Panc1 (cell line): ENCODE data around the gene C19orf12. TPM values are rescaled to one million over a fixed set of nuclear protein-coding genes. Genes with fewer than 3 reads are reported as not detected.

Experiments
- ATAC-seq: fragments of 200-7000 bp; cut with Tn5 transposase; 2 replicates; pipeline ENCODE4 v1.9.1; 2020; ENCODE audit warnings: mild to moderate bottlenecking, moderate library complexity
- BruUV-seq: library from RNA; stranded (reverse); fragments of 400-500 nt; replicated peaks from 2 replicates; lab custom pipeline; 2021; lab: Mats Ljungman, UMichigan
- CTCF ChIA-PET: fragments of 300-600 bp; sonication (Branson Sonifier 250); formaldehyde crosslinking; loops from one replicate; lab custom pipeline; 2022; ENCODE audit warnings: antibody characterized with exemption; lab: Charles Lee
- POLR2A ChIA-PET: fragments of 300-600 bp; sonication (Branson Sonifier 250); formaldehyde crosslinking; loops from one replicate; lab custom pipeline; 2022; ENCODE audit warnings: antibody characterized with exemption; lab: Charles Lee
- DNase-seq: peaks from one replicate; pipeline ENCODE4 v3.0.0-alpha.2; 2010; ENCODE audit warnings: low read depth, low spot score
- H3K27ac ChIP-seq: 2 replicates; pipeline ENCODE4 v1.5.1; 2011; ENCODE audit warnings: mild to moderate bottlenecking, low read length, inconsistent platforms
- H3K27me3 ChIP-seq: fragments of 200-500 bp; sonication (Bioruptor generic); 2 replicates; pipeline ENCODE4 v1.6.0; 2014; ENCODE audit warnings: low read length, inconsistent platforms; ENCODE audit not compliant: control insufficient read depth, insufficient read depth
- H3K36me3 ChIP-seq: fragments of 200-500 bp; sonication (Bioruptor generic); 2 replicates; pipeline ENCODE4 v1.5.1; 2014; ENCODE audit warnings: inconsistent platforms, mild to moderate bottlenecking, low read length, moderate library complexity; ENCODE audit not compliant: control insufficient read depth, insufficient read depth
- H3K4me1 ChIP-seq: 2 replicates; pipeline ENCODE4 v1.5.1; 2011; ENCODE audit warnings: inconsistent platforms, mild to moderate bottlenecking, low read length, moderate library complexity; ENCODE audit not compliant: control insufficient read depth, insufficient read depth
- H3K4me3 ChIP-seq, 2 experiments: 2 replicates each; pipeline ENCODE4 v1.5.1; 2011 to 2012; ENCODE audit warnings: low read depth in 2 of 2, low read length in 2 of 2, mild to moderate bottlenecking in 2 of 2, inconsistent platforms in 1 of 2, moderate library complexity in 1 of 2
- H3K9me3 ChIP-seq: fragments of 200-500 bp; sonication (Bioruptor generic); 2 replicates; pipeline ENCODE4 v1.5.1; 2014; ENCODE audit warnings: low read depth, mild to moderate bottlenecking, inconsistent platforms, low read length, moderate library complexity; ENCODE audit not compliant: control insufficient read depth, insufficient read depth
- POLR2AphosphoS5 ChIP-seq: IDR thresholded peaks from 2 replicates; pipeline ENCODE4 v1.6.1; 2012; ENCODE audit warnings: mild to moderate bottlenecking, low read depth, low read length, moderate library complexity
- SIN3A ChIP-seq: IDR thresholded peaks from 2 replicates; pipeline ENCODE4 v1.6.1; 2012; ENCODE audit warnings: low read depth, mild to moderate bottlenecking, low read length, moderate library complexity, borderline replicate concordance; ENCODE audit not compliant: insufficient read depth
- TCF7L2 ChIP-seq: IDR thresholded peaks from 2 replicates; pipeline ENCODE4 v1.6.1; 2011; ENCODE audit warnings: mild to moderate bottlenecking, low read depth, low read length, inconsistent platforms
- in situ Hi-C: cut with HindIII; loops from 2 replicates; pipeline ENCODE4 v1.10.0; 2016; ENCODE audit warnings: low sequenced_read_pairs, low pct_unique_long_range_greater_than_20kb
- intact Hi-C: fragments of 100-400 bp; cut with micrococcal nuclease; formaldehyde crosslinking; loops from one replicate; pipeline ENCODE4 v1.10.0; 2022; ENCODE audit not compliant: unreplicated experiment
- total RNA-seq: library from RNA; stranded (reverse); gene quantifications from one replicate; pipeline ENCODE4 v1.2.1, GENCODE V29; 2021; ENCODE audit not compliant: unreplicated experiment
- TF ChIP-seq, protein P1 (sequence below): fragments of 450-650 bp; IDR thresholded peaks from 2 replicates; pipeline ENCODE4 v1.5.1; 2017; ENCODE audit warnings: mild to moderate bottlenecking
- TF ChIP-seq, protein P2 (sequence below), 2 experiments: IDR thresholded peaks; 2 replicates each; pipeline ENCODE4 v1.6.1; 2011 to 2012; ENCODE audit warnings: low read depth in 2 of 2, control low read depth in 1 of 2, low read length in 1 of 2, mild to moderate bottlenecking in 1 of 2, moderate library complexity in 1 of 2; ENCODE audit not compliant: insufficient read depth in 1 of 2

The C19orf12 gene
- total RNA-seq, 1 experiment from 2014 or later: 43.4 TPM

DNA sequence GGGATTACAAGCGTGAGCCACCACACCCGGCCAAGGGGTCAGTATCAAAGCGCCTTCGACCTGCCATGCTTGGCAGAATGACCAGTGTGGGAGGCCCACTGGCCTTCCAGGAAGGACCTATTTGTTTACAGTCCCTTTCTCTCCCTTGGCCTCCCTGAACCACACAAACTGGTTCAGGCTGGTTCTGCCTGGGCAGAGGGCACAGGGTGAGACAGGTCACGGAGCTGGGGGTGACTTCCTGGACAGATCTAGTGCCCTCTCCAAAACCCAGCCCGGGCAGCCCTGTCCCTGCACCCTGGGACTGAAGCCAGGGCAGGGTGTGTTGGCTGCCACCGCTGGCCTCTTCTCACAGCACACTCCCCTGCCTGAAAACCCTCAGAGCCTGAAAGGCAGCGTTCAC is 38.5 kb downstream of the C19orf12 start:
- in situ Hi-C loops (no loop called here), intact Hi-C loops (no loop called here)
- DNase-seq: no peak
- Histone ChIP-seq H3K27ac (no peak overlapping the region), H3K4me1 (peaks cover 8% of the 10 kb centered on the region), H3K36me3 (no peaks in the 10 kb centered on the region), H3K4me3 (no peak overlapping the region), H3K27me3 (no peaks in the 10 kb centered on the region), H3K9me3 (no peaks in the 10 kb centered on the region)
- ChIA-PET POLR2A (interaction anchor here (0.9 kb wide), 1 partner anchor 70 kb away, joined by 3 read pairs; no protein-coding TSS in a partner anchor), CTCF (no interaction called here)
- no TSS peak for BruUV-seq
- TF ChIP-seq, protein P1, sequence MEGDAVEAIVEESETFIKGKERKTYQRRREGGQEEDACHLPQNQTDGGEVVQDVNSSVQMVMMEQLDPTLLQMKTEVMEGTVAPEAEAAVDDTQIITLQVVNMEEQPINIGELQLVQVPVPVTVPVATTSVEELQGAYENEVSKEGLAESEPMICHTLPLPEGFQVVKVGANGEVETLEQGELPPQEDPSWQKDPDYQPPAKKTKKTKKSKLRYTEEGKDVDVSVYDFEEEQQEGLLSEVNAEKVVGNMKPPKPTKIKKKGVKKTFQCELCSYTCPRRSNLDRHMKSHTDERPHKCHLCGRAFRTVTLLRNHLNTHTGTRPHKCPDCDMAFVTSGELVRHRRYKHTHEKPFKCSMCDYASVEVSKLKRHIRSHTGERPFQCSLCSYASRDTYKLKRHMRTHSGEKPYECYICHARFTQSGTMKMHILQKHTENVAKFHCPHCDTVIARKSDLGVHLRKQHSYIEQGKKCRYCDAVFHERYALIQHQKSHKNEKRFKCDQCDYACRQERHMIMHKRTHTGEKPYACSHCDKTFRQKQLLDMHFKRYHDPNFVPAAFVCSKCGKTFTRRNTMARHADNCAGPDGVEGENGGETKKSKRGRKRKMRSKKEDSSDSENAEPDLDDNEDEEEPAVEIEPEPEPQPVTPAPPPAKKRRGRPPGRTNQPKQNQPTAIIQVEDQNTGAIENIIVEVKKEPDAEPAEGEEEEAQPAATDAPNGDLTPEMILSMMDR: no peak
- TF ChIP-seq SIN3A: no peak
- no peak for TF ChIP-seq TCF7L2
- TF ChIP-seq POLR2AphosphoS5: no peak
- TF ChIP-seq, protein P2, sequence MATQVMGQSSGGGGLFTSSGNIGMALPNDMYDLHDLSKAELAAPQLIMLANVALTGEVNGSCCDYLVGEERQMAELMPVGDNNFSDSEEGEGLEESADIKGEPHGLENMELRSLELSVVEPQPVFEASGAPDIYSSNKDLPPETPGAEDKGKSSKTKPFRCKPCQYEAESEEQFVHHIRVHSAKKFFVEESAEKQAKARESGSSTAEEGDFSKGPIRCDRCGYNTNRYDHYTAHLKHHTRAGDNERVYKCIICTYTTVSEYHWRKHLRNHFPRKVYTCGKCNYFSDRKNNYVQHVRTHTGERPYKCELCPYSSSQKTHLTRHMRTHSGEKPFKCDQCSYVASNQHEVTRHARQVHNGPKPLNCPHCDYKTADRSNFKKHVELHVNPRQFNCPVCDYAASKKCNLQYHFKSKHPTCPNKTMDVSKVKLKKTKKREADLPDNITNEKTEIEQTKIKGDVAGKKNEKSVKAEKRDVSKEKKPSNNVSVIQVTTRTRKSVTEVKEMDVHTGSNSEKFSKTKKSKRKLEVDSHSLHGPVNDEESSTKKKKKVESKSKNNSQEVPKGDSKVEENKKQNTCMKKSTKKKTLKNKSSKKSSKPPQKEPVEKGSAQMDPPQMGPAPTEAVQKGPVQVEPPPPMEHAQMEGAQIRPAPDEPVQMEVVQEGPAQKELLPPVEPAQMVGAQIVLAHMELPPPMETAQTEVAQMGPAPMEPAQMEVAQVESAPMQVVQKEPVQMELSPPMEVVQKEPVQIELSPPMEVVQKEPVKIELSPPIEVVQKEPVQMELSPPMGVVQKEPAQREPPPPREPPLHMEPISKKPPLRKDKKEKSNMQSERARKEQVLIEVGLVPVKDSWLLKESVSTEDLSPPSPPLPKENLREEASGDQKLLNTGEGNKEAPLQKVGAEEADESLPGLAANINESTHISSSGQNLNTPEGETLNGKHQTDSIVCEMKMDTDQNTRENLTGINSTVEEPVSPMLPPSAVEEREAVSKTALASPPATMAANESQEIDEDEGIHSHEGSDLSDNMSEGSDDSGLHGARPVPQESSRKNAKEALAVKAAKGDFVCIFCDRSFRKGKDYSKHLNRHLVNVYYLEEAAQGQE (IDR thresholded peaks at IDR 0.05; ENCODE audit: insufficient read depth in 1 of 2, low read depth in 2 of 2, low read length in 1 of 2): no peak
- no peak; the same call in 1 of the 2 replicates for ATAC-seq

- H3K9me3 ChIP-seq: no peaks in the 10 kb centered on the region
- intact Hi-C loops: no loop called here
- no TSS peak for BruUV-seq
- H3K4me1 ChIP-seq: peaks cover 12% of the 10 kb centered on the region
- H3K4me3 ChIP-seq: no peak overlapping the region
- TF ChIP-seq POLR2AphosphoS5: no peak
- no peak for TF ChIP-seq TCF7L2
- TF ChIP-seq, protein P1: no peak
- TF ChIP-seq SIN3A: no peak
- TF ChIP-seq, protein P2 (IDR thresholded peaks at IDR 0.05; ENCODE audit: insufficient read depth in 1 of 2, low read depth in 2 of 2, low read length in 1 of 2): no peak
- no peak for DNase-seq
- CTCF ChIA-PET: no interaction called here
- no peaks in the 10 kb centered on the region for H3K36me3 ChIP-seq
- in situ Hi-C loops: no loop called here
- no peak for ATAC-seq
- POLR2A ChIA-PET: no interaction called here
- no peak overlapping the region for H3K27ac ChIP-seq
- H3K27me3 ChIP-seq: no peaks in the 10 kb centered on the region
Observed at GRCh38 chr19:29675650-29676186, 39.3 kb downstream of the C19orf12 start.
